ENCODE measurements around the gene SHB.

GRCh38 chr9:37979844-37980243 is 89.2 kb downstream of the SHB start:
- TF ChIP-seq CTCF (IDR thresholded peaks at IDR 0.05) (no peak), POLR2A (IDR thresholded peaks at IDR 0.05) (no peak)
